DOHH2 (cell line): ENCODE data around the gene WDR91.

Experiments
- H3F3A ChIP-seq: fragments of 200-600 bp; sonication (generic), shearing (Covaris generic); 2 replicates; pipeline ENCODE4 v1.6.0; 2016; ENCODE audit warnings: antibody characterized with exemption, mild to moderate bottlenecking; ENCODE audit not compliant: control insufficient read depth, insufficient read depth
- H3K27ac ChIP-seq: fragments of 200-600 bp; sonication (generic); 2 replicates; pipeline ENCODE4 v1.5.1; 2014; ENCODE audit warnings: low read depth, mild to moderate bottlenecking, low read length, moderate library complexity
- H3K27me3 ChIP-seq: fragments of 200-600 bp; sonication (generic); 2 replicates; pipeline ENCODE4 v1.6.1; 2014; ENCODE audit warnings: mild to moderate bottlenecking, low read length, mixed read lengths; ENCODE audit not compliant: control insufficient read depth
- H3K36me3 ChIP-seq: fragments of 200-600 bp; sonication (generic); 2 replicates; pipeline ENCODE4 v1.6.1; 2014; ENCODE audit warnings: mild to moderate bottlenecking, low read length, moderate library complexity, mixed read lengths; ENCODE audit not compliant: control insufficient read depth
- H3K4me1 ChIP-seq: fragments of 200-600 bp; sonication (generic); 2 replicates; pipeline ENCODE4 v1.6.1; 2014; ENCODE audit warnings: mild to moderate bottlenecking, low read length, mixed read lengths; ENCODE audit not compliant: control insufficient read depth
- H3K4me2 ChIP-seq: fragments of 200-600 bp; sonication (generic); 2 replicates; pipeline ENCODE4 v1.6.0; 2014; ENCODE audit warnings: mild to moderate bottlenecking, low read length, moderate library complexity
- H3K4me3 ChIP-seq: fragments of 200-600 bp; sonication (generic); 2 replicates; pipeline ENCODE4 v1.5.1; 2014; ENCODE audit warnings: mild to moderate bottlenecking, low read length, mixed read lengths
- H3K79me2 ChIP-seq: fragments of 200-600 bp; sonication (generic); 2 replicates; pipeline ENCODE4 v1.6.1; 2014; ENCODE audit warnings: mild to moderate bottlenecking, low read length, mixed read lengths; ENCODE audit not compliant: control insufficient read depth
- H3K9me2 ChIP-seq: fragments of 200-600 bp; sonication (generic); replicated peaks from 2 replicates; pipeline ENCODE4 v1.6.1; 2014; ENCODE audit warnings: mild to moderate bottlenecking, low read length, mixed read lengths; ENCODE audit not compliant: control insufficient read depth
- H3K9me3 ChIP-seq: fragments of 200-600 bp; sonication (generic); 2 replicates; pipeline ENCODE4 v1.6.1; 2014; ENCODE audit warnings: antibody characterized with exemption, low read length, mixed read lengths; ENCODE audit not compliant: control insufficient read depth, insufficient read depth
- H4K20me1 ChIP-seq: fragments of 200-600 bp; sonication (generic); 2 replicates; pipeline ENCODE4 v1.6.0; 2014; ENCODE audit warnings: low read depth, mild to moderate bottlenecking, antibody characterized with exemption, low read length, moderate library complexity; ENCODE audit not compliant: control insufficient read depth, insufficient read depth
- EZH2phosphoT487 ChIP-seq: fragments of 200-600 bp; sonication (generic); IDR thresholded peaks from 2 replicates; pipeline ENCODE4 v1.6.1; 2017; ENCODE audit warnings: borderline replicate concordance, mild to moderate bottlenecking, antibody characterized with exemption, low read length, moderate library complexity, mixed read lengths
- TF ChIP-seq, protein P1 (sequence below): fragments of 200-600 bp; sonication (generic); IDR thresholded peaks from one replicate; pipeline ENCODE4 v1.5.1; 2014; ENCODE audit warnings: antibody characterized with exemption, mild to moderate bottlenecking, low read depth, low read length; ENCODE audit not compliant: poor library complexity, severe bottlenecking

The WDR91 gene

DNA sequence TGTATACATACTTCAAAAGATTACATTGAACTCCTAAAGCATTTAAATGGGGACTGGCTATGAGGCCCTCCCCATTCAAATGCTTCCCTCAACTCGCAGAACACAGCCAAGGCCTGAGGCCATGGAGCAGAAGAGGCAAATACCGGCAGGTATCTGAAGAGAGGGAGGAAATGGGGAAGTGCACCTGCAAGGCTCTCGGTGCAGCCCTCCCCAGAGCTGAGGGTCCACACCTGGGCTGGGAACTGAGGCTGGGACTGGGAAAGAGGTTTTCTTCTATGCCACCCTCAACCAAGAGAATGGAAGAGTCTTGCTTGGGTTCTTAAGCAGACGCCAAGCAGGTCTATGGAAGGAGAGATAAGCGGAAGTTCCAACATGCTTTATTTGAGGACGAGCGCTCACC lies 27.8 kb downstream of the WDR91 start:
- no peaks in the 10 kb centered on the region for H4K20me1 ChIP-seq
- no peaks in the 10 kb centered on the region for H3K27me3 ChIP-seq
- peaks cover 83% of the 10 kb centered on the region for H3K36me3 ChIP-seq
- no peaks in the 10 kb centered on the region for H3F3A ChIP-seq
- H3K4me3 ChIP-seq: no peak overlapping the region
- TF ChIP-seq EZH2phosphoT487: no peak
- TF ChIP-seq, protein P1, sequence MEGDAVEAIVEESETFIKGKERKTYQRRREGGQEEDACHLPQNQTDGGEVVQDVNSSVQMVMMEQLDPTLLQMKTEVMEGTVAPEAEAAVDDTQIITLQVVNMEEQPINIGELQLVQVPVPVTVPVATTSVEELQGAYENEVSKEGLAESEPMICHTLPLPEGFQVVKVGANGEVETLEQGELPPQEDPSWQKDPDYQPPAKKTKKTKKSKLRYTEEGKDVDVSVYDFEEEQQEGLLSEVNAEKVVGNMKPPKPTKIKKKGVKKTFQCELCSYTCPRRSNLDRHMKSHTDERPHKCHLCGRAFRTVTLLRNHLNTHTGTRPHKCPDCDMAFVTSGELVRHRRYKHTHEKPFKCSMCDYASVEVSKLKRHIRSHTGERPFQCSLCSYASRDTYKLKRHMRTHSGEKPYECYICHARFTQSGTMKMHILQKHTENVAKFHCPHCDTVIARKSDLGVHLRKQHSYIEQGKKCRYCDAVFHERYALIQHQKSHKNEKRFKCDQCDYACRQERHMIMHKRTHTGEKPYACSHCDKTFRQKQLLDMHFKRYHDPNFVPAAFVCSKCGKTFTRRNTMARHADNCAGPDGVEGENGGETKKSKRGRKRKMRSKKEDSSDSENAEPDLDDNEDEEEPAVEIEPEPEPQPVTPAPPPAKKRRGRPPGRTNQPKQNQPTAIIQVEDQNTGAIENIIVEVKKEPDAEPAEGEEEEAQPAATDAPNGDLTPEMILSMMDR: no peak
- H3K4me2 ChIP-seq: no peak overlapping the region
- peaks cover under 1% of the 10 kb centered on the region; the same call in 1 of the 2 replicates for H3K79me2 ChIP-seq
- H3K9me2 ChIP-seq: no peaks in the 10 kb centered on the region
- H3K9me3 ChIP-seq: peaks cover 36% of the 10 kb centered on the region
- H3K4me1 ChIP-seq: no peaks in the 10 kb centered on the region
- H3K27ac ChIP-seq: no peak overlapping the region

DNA sequence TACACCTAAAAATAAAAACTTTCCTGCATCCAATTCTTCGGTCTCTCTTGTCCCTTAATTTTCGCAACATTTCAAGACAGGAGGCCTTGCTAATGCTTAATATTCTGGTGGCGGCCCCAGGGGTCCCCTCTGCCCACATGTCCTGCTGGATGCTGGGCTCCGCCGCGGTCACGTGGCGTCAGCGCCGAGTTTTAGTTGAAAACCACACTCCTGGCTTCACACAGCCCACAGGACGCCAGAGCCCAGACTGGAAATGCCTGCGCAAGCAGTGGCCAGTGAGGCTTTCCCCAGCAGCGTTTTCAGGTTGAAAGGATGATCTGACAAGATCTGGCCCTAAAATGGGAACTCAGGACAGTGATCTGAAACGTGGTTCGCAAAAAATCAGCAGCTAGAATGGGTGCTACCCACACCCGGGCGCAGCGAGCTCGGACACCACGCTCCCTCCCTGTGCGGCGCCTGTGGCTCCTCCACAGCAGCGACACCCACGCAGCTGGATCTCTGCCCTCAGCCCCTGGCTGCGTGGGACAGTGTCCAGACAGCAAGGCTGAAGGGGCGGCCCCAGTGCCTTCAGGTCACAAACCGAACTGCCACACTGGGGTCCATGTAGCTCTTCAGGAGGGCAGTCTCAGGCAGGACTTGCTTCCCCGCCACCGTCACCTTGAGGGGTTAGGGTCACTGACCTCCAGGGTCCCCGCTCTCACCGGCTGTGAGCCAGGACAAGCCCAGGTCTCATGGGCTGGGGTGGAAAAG lies 29.2 kb downstream of the WDR91 start:
- Histone ChIP-seq H3F3A (no peaks in the 10 kb centered on the region), H3K9me2 (no peaks in the 10 kb centered on the region), H3K4me1 (no peaks in the 10 kb centered on the region), H3K4me2 (no peak overlapping the region), H3K79me2 (peaks cover 14% of the 10 kb centered on the region), H3K36me3 (peaks cover 93% of the 10 kb centered on the region), H3K27ac (no peak overlapping the region), H3K9me3 (peaks cover 39% of the 10 kb centered on the region), H3K4me3 (no peak overlapping the region), H4K20me1 (no peaks in the 10 kb centered on the region), H3K27me3 (no peaks in the 10 kb centered on the region)
- no peak for TF ChIP-seq EZH2phosphoT487
- TF ChIP-seq, protein P1: no peak

DNA sequence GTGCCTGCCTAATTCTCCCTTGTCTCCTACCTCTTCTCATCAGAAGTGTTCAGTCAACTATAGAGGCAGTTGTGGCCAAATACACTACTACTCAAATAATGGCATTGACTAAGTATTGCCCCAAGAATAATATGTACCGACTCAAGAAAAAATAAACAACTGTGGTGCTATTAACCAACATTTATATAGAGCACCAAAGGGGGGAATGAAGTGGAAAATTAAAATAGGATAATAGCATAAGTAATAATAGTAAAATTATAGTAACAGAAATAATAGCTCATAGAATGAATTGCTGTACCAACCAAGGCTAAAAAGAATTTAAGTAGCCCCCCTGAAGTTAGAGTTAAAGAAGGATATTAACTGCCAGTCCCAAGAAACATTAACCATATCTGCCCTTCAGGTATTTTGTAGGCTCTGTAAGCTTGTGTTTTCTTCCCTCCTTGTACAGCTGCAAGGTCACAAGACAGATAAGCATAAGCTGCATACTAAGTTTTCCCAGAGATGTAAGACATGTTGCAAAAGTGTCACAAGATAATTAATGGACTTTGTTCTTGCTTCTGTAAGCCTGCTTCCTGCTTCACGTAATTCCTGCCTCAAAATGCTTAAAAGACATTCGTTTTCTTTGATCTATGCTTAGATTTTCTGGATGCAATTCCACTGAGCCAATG lies 29.9 kb downstream of the WDR91 start:
- H3K27ac ChIP-seq: no peak overlapping the region
- no peaks in the 10 kb centered on the region for H3K9me2 ChIP-seq
- H3K4me2 ChIP-seq: no peak overlapping the region
- no peak overlapping the region for H3K4me3 ChIP-seq
- no peak for TF ChIP-seq EZH2phosphoT487
- TF ChIP-seq, protein P1: no peak
- H3K79me2 ChIP-seq: peaks cover 21% of the 10 kb centered on the region
- no peaks in the 10 kb centered on the region for H4K20me1 ChIP-seq
- peaks cover 97% of the 10 kb centered on the region for H3K36me3 ChIP-seq
- no peaks in the 10 kb centered on the region for H3F3A ChIP-seq
- H3K4me1 ChIP-seq: no peaks in the 10 kb centered on the region
- no peaks in the 10 kb centered on the region for H3K27me3 ChIP-seq
- H3K9me3 ChIP-seq: peaks cover 39% of the 10 kb centered on the region
